ENCODE data around the gene KIF5A.
"Not testable (repeated sequence)": the region's sequence is repeated elsewhere in the genome, so short reads cannot be mapped to it uniquely, and the experiment has no call there.

KIF5A gene

DNA sequence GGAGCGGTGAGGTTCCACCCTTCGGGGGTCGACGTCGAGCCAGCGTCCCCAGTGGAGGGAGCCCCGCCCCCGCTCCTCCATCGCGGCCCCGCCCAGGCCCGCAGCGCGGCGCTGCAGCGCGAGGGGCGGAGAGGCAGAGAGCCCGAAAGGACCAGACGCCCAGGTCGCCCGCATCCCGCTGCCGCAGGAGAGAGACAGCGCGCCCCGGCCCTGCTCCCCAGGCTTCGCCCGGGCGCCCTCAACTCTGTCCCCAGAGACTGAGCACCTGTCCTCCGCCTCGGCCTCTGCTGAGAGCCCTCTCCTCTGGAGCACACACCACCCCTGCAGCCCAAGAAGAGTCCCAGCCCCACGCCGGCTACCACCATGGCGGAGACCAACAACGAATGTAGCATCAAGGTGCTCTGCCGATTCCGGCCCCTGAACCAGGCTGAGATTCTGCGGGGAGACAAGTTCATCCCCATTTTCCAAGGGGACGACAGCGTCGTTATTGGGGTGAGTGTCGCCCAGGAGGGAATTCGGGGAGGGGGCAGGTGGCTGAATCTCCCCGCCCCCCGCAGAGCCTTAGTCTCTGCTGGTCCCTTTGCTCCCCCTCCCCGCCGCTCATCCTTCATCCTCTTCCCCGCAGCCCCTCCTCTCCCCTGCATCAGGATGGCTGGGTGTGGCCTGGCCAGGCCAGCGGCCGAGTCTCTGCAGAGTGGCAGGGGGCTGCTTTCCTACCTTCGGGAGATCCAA lies at the start of gene KIF5A:
KIF5A (plus strand) TSS at position 136 of the 732 bp plus-strand sequence; CDS start at position 364, 228 bp downstream.
- DNase-seq = peak; percentile 49

DNA sequence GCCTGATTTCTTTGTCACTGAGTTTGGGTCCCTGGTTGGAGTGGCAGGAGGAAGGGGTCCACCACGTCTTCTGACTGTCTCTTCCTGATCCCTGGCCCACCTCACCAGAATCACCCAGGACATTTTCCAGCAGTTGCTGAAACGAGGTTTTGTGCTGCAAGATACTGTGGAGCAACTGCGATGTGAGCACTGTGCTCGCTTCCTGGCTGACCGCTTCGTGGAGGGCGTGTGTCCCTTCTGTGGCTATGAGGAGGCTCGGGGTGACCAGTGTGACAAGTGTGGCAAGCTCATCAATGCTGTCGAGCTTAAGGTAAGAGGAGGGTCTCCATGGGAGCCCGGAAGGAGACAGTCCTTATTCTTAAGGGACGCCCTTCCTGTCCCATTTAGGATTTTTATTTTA lies 49.6 kb upstream of the KIF5A start:
- DNase-seq = no peak

DNA sequence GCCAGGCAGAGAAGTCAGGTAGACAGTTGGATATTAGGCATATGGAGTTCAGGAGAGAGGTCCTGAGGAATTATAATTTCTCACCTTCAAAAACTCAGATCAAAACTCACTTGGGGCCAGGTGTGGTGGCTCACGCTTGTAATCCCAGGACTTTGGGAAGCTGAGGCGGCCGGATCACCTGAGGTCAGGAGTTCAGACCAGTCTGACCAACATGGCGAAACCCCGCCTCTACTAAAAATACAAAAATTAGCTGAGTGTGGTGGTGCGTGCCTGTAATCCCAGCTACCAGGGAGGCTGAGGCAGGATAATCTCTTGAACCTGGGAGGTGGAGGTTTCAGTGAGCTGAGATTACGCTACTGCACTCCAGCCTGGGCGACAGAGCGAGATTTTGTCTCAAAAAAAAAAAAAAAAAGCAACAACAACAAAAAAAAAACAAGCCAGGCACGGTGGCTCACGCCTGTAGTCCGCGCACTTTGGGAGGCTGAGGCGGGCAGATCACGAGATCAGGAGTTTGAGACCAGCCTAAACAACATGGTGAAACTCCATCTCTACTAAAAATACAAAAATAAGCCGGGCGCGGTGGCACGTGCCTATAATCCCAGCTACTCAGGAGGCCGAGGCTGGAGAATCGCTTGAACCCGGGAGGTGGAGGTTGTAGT lies 47.4 kb upstream of the KIF5A start:
- not testable (repeated sequence) for DNase-seq

GRCh38 chr12:57506541-57506940 lies 43.3 kb upstream of the KIF5A start:
- DNase-seq = not testable (repeated sequence)

GRCh38 chr12:57507796-57508195 lies 42.0 kb upstream of the KIF5A start:
- DNase-seq = not testable (repeated sequence)

- DNase-seq = no peak
Measured at GRCh38 chr12:57511161-57511560, 38.7 kb upstream of the KIF5A start.

DNA sequence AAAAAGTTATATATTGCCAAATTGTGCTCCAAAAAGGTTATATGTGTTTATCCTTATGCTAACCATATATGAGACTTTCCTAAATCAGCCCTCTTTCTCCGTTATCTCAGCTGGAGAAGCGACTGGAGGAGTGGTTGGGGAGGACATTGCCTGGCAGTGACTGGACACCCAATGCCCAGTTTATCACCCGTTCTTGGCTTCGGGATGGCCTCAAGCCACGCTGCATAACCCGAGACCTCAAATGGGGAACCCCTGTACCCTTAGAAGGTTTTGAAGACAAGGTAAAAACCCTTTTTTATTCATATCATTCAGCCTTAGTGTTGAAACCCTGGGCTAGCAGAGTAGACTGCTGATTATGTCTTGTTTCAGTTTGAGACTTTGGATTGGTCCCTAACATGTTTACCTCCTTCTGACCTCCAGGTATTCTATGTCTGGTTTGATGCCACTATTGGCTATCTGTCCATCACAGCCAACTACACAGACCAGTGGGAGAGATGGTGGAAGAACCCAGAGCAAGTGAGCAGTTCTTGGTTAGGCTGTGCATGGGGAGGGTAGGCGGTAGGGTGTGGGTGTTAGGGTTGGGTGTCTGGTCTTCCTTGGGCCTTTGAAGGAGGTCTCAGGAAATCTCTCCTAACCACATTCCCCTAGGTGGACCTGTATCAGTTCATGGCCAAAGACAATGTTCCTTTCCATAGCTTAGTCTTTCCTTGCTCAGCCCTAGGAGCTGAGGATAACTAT lies 38.1 kb upstream of the KIF5A start:
- DNase-seq = no peak

DNA sequence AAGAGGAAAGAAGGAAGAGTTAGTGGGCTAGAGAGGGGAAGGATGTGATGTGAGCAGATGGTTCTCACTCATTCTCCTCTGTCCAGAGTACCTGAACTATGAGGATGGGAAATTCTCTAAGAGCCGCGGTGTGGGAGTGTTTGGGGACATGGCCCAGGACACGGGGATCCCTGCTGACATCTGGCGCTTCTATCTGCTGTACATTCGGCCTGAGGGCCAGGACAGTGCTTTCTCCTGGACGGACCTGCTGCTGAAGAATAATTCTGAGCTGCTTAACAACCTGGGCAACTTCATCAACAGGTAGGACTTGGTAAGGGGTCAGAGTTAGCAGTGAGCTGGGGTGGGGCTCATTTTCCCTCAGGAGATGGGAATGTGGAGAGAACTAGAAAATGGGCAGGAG lies 37.2 kb upstream of the KIF5A start:
- no peak for DNase-seq

- DNase-seq = no peak
Measured at GRCh38 chr12:57513266-57513665, 36.6 kb upstream of the KIF5A start.

- DNase-seq = not testable (repeated sequence)
Measured at GRCh38 chr12:57513677-57514076, 36.2 kb upstream of the KIF5A start.

- not testable (repeated sequence) for DNase-seq
Measured at GRCh38 chr12:57514246-57514645, 35.6 kb upstream of the KIF5A start.

DNA sequence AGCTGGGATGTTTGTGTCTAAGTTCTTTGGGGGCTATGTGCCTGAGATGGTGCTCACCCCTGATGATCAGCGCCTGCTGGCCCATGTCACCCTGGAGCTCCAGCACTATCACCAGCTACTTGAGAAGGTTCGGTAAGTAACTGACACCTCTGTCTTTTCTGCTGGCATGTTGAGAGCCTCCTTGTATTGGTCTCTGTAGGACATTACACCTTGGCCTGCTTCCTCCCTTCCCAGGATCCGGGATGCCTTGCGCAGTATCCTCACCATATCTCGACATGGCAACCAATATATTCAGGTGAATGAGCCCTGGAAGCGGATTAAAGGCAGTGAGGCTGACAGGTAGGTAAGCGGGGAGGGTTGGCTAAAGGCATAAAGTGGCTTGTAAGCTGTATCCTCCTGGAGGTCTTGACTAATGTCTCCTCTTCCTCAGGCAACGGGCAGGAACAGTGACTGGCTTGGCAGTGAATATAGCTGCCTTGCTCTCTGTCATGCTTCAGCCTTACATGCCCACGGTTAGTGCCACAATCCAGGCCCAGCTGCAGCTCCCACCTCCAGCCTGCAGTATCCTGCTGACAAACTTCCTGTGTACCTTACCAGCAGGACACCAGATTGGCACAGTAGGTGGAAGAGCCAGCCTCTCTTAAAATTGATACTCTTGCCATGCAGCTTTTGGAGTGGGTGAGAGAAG lies 35.0 kb upstream of the KIF5A start:
- DNase-seq = no peak

DNA sequence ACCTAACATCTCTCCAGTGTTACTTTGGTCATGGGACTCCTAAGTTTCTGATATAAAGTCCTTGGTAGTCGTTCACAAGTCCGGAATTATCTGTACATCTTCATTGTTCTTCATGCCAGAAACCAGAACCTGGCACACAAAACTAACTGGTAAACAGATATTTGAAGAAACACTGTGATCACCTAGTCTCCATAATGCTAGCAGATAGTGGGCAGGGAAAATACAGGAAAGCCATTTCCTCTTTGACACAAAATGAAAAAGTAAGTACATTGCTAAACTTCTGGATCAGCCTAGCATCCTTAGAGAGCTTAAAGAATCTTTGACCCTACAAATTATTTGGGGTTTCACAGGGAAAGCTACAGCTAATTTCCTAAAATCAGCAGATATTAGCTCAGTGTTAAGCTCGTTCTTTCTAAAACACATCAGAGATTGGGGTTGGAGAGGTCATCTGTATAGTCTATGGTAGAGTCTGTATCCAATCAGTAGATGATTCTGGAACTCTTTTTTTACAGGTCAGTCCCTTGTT lies 34.4 kb upstream of the KIF5A start:
- no peak for DNase-seq

DNA sequence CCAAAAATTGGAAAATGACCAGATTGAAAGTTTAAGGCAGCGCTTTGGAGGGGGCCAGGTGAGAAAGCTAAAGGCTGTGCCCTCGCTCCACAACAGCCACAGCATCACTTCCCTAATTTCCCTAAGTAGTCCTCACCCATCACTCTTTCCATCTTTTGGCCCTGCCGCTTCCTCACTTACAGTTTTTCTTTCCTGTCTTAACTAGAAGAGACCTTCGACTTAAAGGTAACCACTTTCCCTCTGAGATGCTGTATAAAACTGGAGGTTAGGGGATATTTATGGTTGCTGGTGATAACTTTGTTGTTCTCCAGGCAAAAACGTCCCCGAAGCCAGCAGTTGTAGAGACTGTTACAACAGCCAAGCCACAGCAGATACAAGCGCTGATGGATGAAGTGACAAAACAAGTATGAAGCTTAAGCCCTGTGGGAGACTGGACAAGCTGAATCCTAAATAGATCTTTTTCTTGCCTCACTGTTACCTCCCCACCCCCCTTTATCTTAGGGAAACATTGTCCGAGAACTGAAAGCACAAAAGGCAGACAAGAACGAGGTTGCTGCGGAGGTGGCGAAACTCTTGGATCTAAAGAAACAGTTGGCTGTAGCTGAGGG lies 33.8 kb upstream of the KIF5A start:
- no peak for DNase-seq

- DNase-seq = no peak
Measured at GRCh38 chr12:57516617-57517153, 33.2 kb upstream of the KIF5A start.

DNA sequence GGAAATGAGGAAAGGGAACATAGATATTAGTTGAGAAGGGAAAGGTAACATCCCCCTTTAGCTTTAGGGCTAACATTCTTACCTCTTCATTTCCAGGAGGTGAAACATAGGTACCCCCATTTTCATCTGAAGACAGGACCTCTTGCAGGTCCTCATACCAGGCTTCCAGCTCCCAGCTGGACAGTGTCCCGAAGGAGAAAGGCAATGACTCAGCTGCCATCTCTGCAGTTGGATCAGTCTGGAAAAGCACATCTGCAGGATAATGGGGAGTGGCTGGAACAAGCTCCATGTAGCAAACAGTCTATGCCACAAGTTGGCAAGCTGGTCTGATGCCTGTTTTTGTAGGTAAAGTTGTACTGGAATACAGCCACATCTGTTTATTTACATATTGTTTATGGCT lies 32.7 kb upstream of the KIF5A start:
- DNase-seq = no peak

DNA sequence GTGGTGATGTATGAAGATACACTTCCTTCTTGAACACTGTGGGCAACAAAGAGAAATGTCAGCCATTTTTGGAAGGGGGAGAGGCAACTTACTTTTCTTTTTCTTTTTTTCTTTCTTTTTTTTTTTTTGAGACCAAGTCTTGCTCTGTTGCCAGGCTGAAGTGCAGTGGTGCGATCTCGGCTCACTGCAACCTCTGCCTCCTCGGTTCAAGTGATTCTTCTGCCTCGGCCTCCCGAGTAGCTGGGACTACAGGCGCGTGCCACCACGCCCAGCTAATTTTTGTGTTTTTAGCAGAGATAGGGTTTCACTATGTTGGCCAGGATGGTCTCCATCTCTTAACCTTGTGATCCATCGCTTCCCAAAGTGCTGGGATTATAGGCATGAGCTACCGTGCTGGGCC lies 32.1 kb upstream of the KIF5A start:
- DNase-seq = not testable (repeated sequence)

- DNase-seq = no peak
Measured at GRCh38 chr12:57518176-57518919, 31.5 kb upstream of the KIF5A start.

GRCh38 chr12:57518920-57519795 lies 30.7 kb upstream of the KIF5A start:
- no peak for DNase-seq

GRCh38 chr12:57519796-57520052 lies 30.1 kb upstream of the KIF5A start:
- DNase-seq = no peak

All from NCI-H774 (cell line).